Parathyroid adenoma (tissue), 2 donors: ENCODE results near the gene CYTH4.

Experiments used
- H2AFZ ChIP-seq: fragments of 300-600 bp; sonication (generic); one replicate; pipeline ENCODE4 v1.7.0; 2017; ENCODE audit warnings: antibody characterized with exemption, mild to moderate bottlenecking
- H3K27ac ChIP-seq: fragments of 300-600 bp; sonication (generic); one replicate; pipeline ENCODE4 v1.7.0; 2017
- H3K27me3 ChIP-seq: fragments of 300-600 bp; sonication (generic); one replicate; pipeline ENCODE4 v1.7.0; 2017; ENCODE audit warnings: low read length; ENCODE audit not compliant: control insufficient read depth, insufficient read depth
- H3K36me3 ChIP-seq: fragments of 300-600 bp; sonication (generic); one replicate; pipeline ENCODE4 v1.7.0; 2017; ENCODE audit warnings: low read length; ENCODE audit not compliant: control insufficient read depth, insufficient read depth
- H3K4me1 ChIP-seq: fragments of 300-600 bp; sonication (generic); one replicate; pipeline ENCODE4 v1.7.0; 2017; ENCODE audit warnings: control low read depth
- H3K4me2 ChIP-seq: fragments of 300-600 bp; sonication (generic); one replicate; pipeline ENCODE4 v1.7.0; 2017; ENCODE audit warnings: low read length
- H3K4me3 ChIP-seq: fragments of 300-600 bp; sonication (generic); one replicate; pipeline ENCODE4 v1.7.0; 2017; ENCODE audit warnings: low read depth, low read length
- H3K79me2 ChIP-seq: fragments of 300-600 bp; sonication (generic); one replicate; pipeline ENCODE4 v1.7.0; 2017; ENCODE audit warnings: control low read depth
- H3K9ac ChIP-seq: fragments of 300-600 bp; sonication (generic); one replicate; pipeline ENCODE4 v1.7.0; 2017; ENCODE audit warnings: mild to moderate bottlenecking
- H3K9me3 ChIP-seq: fragments of 300-600 bp; sonication (generic); one replicate; pipeline ENCODE4 v1.7.0; 2017; ENCODE audit warnings: low read length; ENCODE audit not compliant: control insufficient read depth
- TF ChIP-seq, protein P1 (sequence below): fragments of 300-600 bp; sonication (generic); IDR thresholded peaks from one replicate; pipeline ENCODE4 v1.7.0; 2017; ENCODE audit warnings: antibody characterized with exemption, mild to moderate bottlenecking
- donor health status: primary hyperparathyroidism.

CYTH4 gene

DNA sequence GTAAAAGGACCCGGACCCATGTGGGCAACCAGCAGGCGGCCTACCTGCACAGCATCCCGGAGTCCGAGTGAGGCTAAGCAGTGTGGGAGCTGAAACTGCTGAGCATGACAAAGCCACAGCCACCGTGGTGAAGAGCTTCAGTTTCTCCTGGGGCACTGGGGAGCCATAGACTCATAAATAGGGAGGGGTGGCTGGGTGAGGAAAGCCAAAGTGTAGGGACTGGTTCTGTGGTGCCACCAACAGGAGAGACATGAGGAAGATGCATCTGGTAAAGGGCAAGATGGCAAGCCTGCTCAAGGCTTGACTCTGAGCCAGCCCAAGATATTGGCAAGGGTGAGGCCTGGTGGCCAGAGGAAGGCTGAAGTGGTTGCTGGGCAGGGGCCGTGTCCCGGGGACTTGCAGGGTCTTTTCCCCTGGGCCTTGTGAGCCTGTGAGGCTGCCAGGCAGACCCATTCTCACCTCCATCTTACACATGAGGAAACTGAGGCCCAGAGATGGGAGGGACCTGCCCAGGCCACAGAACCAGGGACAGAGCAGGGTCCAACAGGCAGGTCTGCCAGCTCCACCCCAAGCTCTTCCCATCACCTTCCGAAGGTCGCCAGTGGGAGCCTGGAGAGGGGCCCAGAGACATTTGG, 30.4 kb downstream of the CYTH4 start:
- H3K9ac ChIP-seq: no peak overlapping the region
- H3K4me3 ChIP-seq: no peak overlapping the region
- H3K27ac ChIP-seq: no peak overlapping the region
- TF ChIP-seq, protein P1, sequence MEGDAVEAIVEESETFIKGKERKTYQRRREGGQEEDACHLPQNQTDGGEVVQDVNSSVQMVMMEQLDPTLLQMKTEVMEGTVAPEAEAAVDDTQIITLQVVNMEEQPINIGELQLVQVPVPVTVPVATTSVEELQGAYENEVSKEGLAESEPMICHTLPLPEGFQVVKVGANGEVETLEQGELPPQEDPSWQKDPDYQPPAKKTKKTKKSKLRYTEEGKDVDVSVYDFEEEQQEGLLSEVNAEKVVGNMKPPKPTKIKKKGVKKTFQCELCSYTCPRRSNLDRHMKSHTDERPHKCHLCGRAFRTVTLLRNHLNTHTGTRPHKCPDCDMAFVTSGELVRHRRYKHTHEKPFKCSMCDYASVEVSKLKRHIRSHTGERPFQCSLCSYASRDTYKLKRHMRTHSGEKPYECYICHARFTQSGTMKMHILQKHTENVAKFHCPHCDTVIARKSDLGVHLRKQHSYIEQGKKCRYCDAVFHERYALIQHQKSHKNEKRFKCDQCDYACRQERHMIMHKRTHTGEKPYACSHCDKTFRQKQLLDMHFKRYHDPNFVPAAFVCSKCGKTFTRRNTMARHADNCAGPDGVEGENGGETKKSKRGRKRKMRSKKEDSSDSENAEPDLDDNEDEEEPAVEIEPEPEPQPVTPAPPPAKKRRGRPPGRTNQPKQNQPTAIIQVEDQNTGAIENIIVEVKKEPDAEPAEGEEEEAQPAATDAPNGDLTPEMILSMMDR: no peak
- H2AFZ ChIP-seq: no peak overlapping the region
- no peaks in the 10 kb centered on the region for H3K4me1 ChIP-seq
- H3K9me3 ChIP-seq: no peaks in the 10 kb centered on the region
- H3K27me3 ChIP-seq: no peaks in the 10 kb centered on the region
- H3K79me2 ChIP-seq: no peaks in the 10 kb centered on the region
- no peaks in the 10 kb centered on the region for H3K36me3 ChIP-seq
- no peak overlapping the region for H3K4me2 ChIP-seq

- H3K36me3 ChIP-seq: no peaks in the 10 kb centered on the region
- H3K79me2 ChIP-seq: no peaks in the 10 kb centered on the region
- no peak overlapping the region for H3K4me3 ChIP-seq
- no peaks in the 10 kb centered on the region for H3K4me1 ChIP-seq
- H3K27ac ChIP-seq: no peak overlapping the region
- H2AFZ ChIP-seq: no peak overlapping the region
- H3K9ac ChIP-seq: no peak overlapping the region
- no peak overlapping the region for H3K4me2 ChIP-seq
- TF ChIP-seq, protein P1: no peak
- H3K27me3 ChIP-seq: no peaks in the 10 kb centered on the region
- no peaks in the 10 kb centered on the region for H3K9me3 ChIP-seq
Measured at GRCh38 chr22:37313376-37314314, 31.3 kb downstream of the CYTH4 start.

DNA sequence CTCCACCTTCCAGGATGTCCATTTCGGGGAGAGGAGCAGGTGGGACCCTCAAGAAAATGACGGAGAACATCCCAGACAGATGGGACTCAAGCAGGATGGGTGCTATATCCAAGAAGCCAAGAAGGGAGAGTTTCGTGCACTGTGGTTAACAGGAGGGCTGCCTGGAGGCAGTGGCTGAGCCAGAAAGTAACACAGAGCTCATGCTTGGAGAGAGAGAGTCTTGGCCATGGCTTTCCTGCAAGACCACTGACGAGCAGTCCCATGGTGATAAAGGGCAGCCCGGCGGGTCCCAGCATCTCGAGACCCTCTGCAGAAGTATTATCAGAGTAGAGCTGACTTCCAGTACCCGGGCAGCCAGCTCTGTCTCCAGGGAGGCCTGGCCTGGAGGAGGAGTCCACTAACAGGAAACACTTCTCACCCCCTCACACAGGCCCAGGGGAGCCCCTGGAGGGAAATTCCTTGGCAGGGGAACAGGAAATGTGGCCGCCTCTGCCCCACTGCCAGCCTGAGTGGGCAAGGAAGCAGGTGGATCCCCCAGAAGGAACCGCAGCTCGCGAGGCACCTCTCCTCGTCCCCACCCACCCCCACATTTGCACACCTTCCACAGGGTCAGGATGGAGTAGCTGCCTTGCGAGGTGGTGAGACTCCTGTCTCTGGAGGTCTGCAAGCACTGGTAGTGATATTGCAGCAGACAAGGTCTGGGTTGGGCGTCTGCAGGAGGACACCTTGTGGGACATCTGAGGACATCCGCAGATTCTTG, 32.2 kb downstream of the CYTH4 start:
- H3K4me2 ChIP-seq: no peak overlapping the region
- TF ChIP-seq, protein P1: no peak
- H3K36me3 ChIP-seq: no peaks in the 10 kb centered on the region
- H3K27me3 ChIP-seq: no peaks in the 10 kb centered on the region
- no peak overlapping the region for H3K4me3 ChIP-seq
- H2AFZ ChIP-seq: no peak overlapping the region
- H3K4me1 ChIP-seq: no peaks in the 10 kb centered on the region
- no peaks in the 10 kb centered on the region for H3K79me2 ChIP-seq
- no peak overlapping the region for H3K9ac ChIP-seq
- no peaks in the 10 kb centered on the region for H3K9me3 ChIP-seq
- no peak overlapping the region for H3K27ac ChIP-seq

DNA sequence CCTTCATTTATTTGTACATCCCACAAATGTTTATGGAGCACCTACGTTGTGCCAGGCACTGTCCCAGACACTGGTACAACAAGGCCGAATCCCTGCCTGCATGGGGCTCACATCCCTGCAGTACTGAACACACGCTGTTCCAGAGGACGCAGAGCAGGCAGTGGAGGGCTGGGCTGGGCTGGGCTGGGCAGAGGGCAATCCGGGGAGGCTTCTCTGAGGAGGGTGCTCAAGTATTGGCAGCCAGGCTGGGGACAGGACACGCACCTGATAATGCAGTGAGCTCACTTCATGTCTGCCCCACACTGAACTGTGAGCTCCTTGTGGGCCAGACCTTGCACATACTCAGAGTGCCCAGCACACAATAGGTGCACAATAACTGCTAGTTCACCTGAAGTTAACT, 34.1 kb downstream of the CYTH4 start:
- no peak overlapping the region for H3K4me3 ChIP-seq
- H3K36me3 ChIP-seq: no peaks in the 10 kb centered on the region
- no peaks in the 10 kb centered on the region for H3K4me1 ChIP-seq
- TF ChIP-seq, protein P1: no peak
- no peak overlapping the region for H3K9ac ChIP-seq
- no peaks in the 10 kb centered on the region for H3K79me2 ChIP-seq
- H3K9me3 ChIP-seq: no peaks in the 10 kb centered on the region
- no peak overlapping the region for H3K27ac ChIP-seq
- H3K27me3 ChIP-seq: no peaks in the 10 kb centered on the region
- no peak overlapping the region for H2AFZ ChIP-seq
- H3K4me2 ChIP-seq: no peak overlapping the region
